Neuronal stem cell (in vitro differentiated cells): ENCODE data around the gene PDE11A.

Experiments
- DNase-seq: peaks from one replicate; pipeline ENCODE4 v3.0.0-alpha.2; 2013; ENCODE audit warnings: low spot score
- H2AFZ ChIP-seq: one replicate; pipeline ENCODE4 v1.6.1; 2013; ENCODE audit warnings: mild to moderate bottlenecking, low read length, inconsistent platforms
- H2AK5ac ChIP-seq: 2 replicates; pipeline ENCODE4 v1.6.1; 2013; ENCODE audit warnings: low read depth, mild to moderate bottlenecking, inconsistent platforms, low read length, moderate library complexity, mixed read lengths
- H2BK120ac ChIP-seq: 2 replicates; pipeline ENCODE4 v1.6.1; 2013; ENCODE audit warnings: low read depth, mild to moderate bottlenecking, inconsistent platforms, low read length, moderate library complexity, mixed read lengths
- H2BK12ac ChIP-seq: one replicate; pipeline ENCODE4 v1.6.1; 2013; ENCODE audit warnings: low read length, inconsistent platforms
- H2BK15ac ChIP-seq: 2 replicates; pipeline ENCODE4 v1.6.1; 2013; ENCODE audit warnings: mild to moderate bottlenecking, low read length, inconsistent platforms, mixed read lengths
- H2BK5ac ChIP-seq: one replicate; pipeline ENCODE4 v1.6.1; 2013; ENCODE audit warnings: inconsistent platforms, mild to moderate bottlenecking, low read length, moderate library complexity
- H3K14ac ChIP-seq: one replicate; pipeline ENCODE4 v1.6.1; 2013; ENCODE audit warnings: low read length, inconsistent platforms
- H3K18ac ChIP-seq: 2 replicates; pipeline ENCODE4 v1.6.1; 2013; ENCODE audit warnings: low read length, inconsistent platforms
- H3K23ac ChIP-seq: 2 replicates; pipeline ENCODE4 v1.6.1; 2013; ENCODE audit warnings: low read depth, mild to moderate bottlenecking, mixed read lengths, low read length, inconsistent platforms; ENCODE audit not compliant: poor library complexity
- H3K27ac ChIP-seq: replicated peaks from 3 replicates; pipeline ENCODE4 v1.5.1; 2013; ENCODE audit warnings: low read length, inconsistent platforms
- H3K27me3 ChIP-seq, 3 experiments: 2 replicates each; pipeline ENCODE4 v1.6.1; 2013; ENCODE audit warnings: low read length in 3 of 3, mild to moderate bottlenecking in 2 of 3, inconsistent platforms in 1 of 3, low read depth in 1 of 3, mixed read lengths in 1 of 3, moderate library complexity in 1 of 3; ENCODE audit not compliant: control insufficient read depth in 3 of 3, insufficient read depth in 3 of 3
- H3K36me3 ChIP-seq, 2 donors: replicated peaks in 1 of 2; 2 replicates each; pipeline ENCODE4 v1.6.1; 2013; ENCODE audit warnings: low read length in 2 of 2; ENCODE audit not compliant: control insufficient read depth in 2 of 2, insufficient read depth in 2 of 2
- H3K4ac ChIP-seq: 2 replicates; pipeline ENCODE4 v1.6.1; 2013; ENCODE audit warnings: inconsistent platforms, mild to moderate bottlenecking, low read length, moderate library complexity
- H3K4me1 ChIP-seq, 2 donors: 1 replicate in 1 of 2; 2 replicates in 1 of 2; pipeline ENCODE4 v1.6.1; 2013; ENCODE audit warnings: low read length in 2 of 2, low read depth in 1 of 2; ENCODE audit not compliant: control insufficient read depth in 2 of 2, insufficient read depth in 1 of 2
- H3K4me2 ChIP-seq: one replicate; pipeline ENCODE4 v1.6.1; 2013; ENCODE audit warnings: mild to moderate bottlenecking, low read length, inconsistent platforms; ENCODE audit not compliant: insufficient read depth, poor library complexity, severe bottlenecking
- H3K4me3 ChIP-seq, 2 donors: 2 replicates each; pipeline ENCODE4 v1.5.1; 2013; ENCODE audit warnings: low read length in 2 of 2, mild to moderate bottlenecking in 2 of 2, inconsistent platforms in 1 of 2, moderate library complexity in 1 of 2
- H3K79me1 ChIP-seq: one replicate; pipeline ENCODE4 v1.6.1; 2013; ENCODE audit warnings: low read depth, mild to moderate bottlenecking, inconsistent platforms, low read length, moderate library complexity
- H3K9ac ChIP-seq: one replicate; pipeline ENCODE4 v1.6.1; 2013; ENCODE audit warnings: mild to moderate bottlenecking, low read depth, low read length, inconsistent platforms; ENCODE audit not compliant: poor library complexity
- H3K9me3 ChIP-seq, 2 donors: replicated peaks in 1 of 2; 2 replicates each; pipeline versions ENCODE3 to v1.6.1; 2013; ENCODE audit warnings: low read length in 2 of 2, mild to moderate bottlenecking in 2 of 2, inconsistent platforms in 1 of 2, low read depth in 1 of 2, mixed read lengths in 1 of 2, moderate library complexity in 1 of 2; ENCODE audit not compliant: control insufficient read depth in 2 of 2, insufficient read depth in 1 of 2
- H4K8ac ChIP-seq: one replicate; pipeline ENCODE4 v1.6.1; 2013; ENCODE audit warnings: low read depth, mild to moderate bottlenecking, inconsistent platforms, low read length, moderate library complexity
- H4K91ac ChIP-seq: one replicate; pipeline ENCODE4 v1.6.1; 2013; ENCODE audit warnings: low read length, low read depth, mild to moderate bottlenecking, inconsistent platforms; ENCODE audit not compliant: poor library complexity
- WGBS, 2 donors: extraction: QIAGEN DNeasy Blood & Tissue Kit; methylation state at CpG; one replicate each; pipeline ENCODE4 v1.1.7; 2013; ENCODE audit warnings: missing lambda C conversion rate in 2 of 2, mixed read lengths in 1 of 2; ENCODE audit not compliant: insufficient read length in 2 of 2, insufficient replicate concordance in 1 of 2; ENCODE audit errors: extremely low coverage in 2 of 2; 5-methylcytosine and 5-hydroxymethylcytosine counted together

PDE11A gene

GRCh38 chr2:178074123-178075005 lies 1.8 kb upstream of the PDE11A start:
- DNase-seq: no peak
- Histone ChIP-seq H2AFZ (no peak overlapping the region), H3K23ac (no peak overlapping the region), H3K4ac (no peak overlapping the region), H3K36me3 (no peaks in the 10 kb centered on the region), H3K9me3 (peaks cover 0 to 3% of the 10 kb centered on the region in 2 donors), H3K79me1 (peaks cover 3% of the 10 kb centered on the region), H2BK12ac (no peak overlapping the region), H4K8ac (no peak overlapping the region), H4K91ac (no peak overlapping the region), H3K27ac (no peak overlapping the region), H3K18ac (no peak overlapping the region), H2BK120ac (no peak overlapping the region), H3K4me3 (no peak overlapping the region), H2BK5ac (no peak overlapping the region), H3K4me2 (no peak overlapping the region), H3K14ac (no peak overlapping the region), H3K27me3 (peaks cover 0 to 51% (median 7%) of the 10 kb centered on the region in 3 experiments), H3K9ac (no peak overlapping the region), H2AK5ac (no peak overlapping the region), H3K4me1 (peaks cover 3 to 4% of the 10 kb centered on the region in 2 donors), H2BK15ac (no peak overlapping the region)
- WGBS, 2 donors: no CpG with 5 or more reads among the region's 8 CpGs

GRCh38 chr2:178072000-178072382 lies 586 bp downstream of the PDE11A start:
- peaks cover 0 to 52% (median 7%) of the 10 kb centered on the region in 3 experiments for H3K27me3 ChIP-seq
- no peak overlapping the region for H2BK5ac ChIP-seq
- H2BK15ac ChIP-seq: no peak overlapping the region
- no peak overlapping the region for H3K4me2 ChIP-seq
- H3K36me3 ChIP-seq: no peaks in the 10 kb centered on the region
- H3K14ac ChIP-seq: peak overlapping the region; percentile 92
- peak overlapping the region; percentile 19 for H3K18ac ChIP-seq
- DNase-seq: no peak
- H3K23ac ChIP-seq: peak overlapping the region; percentile 95
- peaks cover 3 to 4% of the 10 kb centered on the region in 2 donors for H3K4me1 ChIP-seq
- no peak overlapping the region for H3K9ac ChIP-seq
- H3K79me1 ChIP-seq: peaks cover 3% of the 10 kb centered on the region
- H3K27ac ChIP-seq: no peak overlapping the region
- no peak overlapping the region for H3K4me3 ChIP-seq
- no peak overlapping the region for H2BK120ac ChIP-seq
- no peak overlapping the region for H2BK12ac ChIP-seq
- whole genome bisulfite sequencing, 2 donors: no CpG with 5 or more reads among the region's 11 CpGs
- peak overlapping the region; percentile 95 for H2AFZ ChIP-seq
- no peak overlapping the region for H4K8ac ChIP-seq
- H2AK5ac ChIP-seq: peak overlapping the region; percentile 86
- H3K4ac ChIP-seq: no peak overlapping the region
- no peak overlapping the region for H4K91ac ChIP-seq
- no peaks in the 10 kb centered on the region for H3K9me3 ChIP-seq

GRCh38 chr2:178070824-178071223 lies 1.8 kb downstream of the PDE11A start:
- no peak overlapping the region for H3K9ac ChIP-seq
- H3K79me1 ChIP-seq: peaks cover 3% of the 10 kb centered on the region
- no peak overlapping the region for H2AK5ac ChIP-seq
- WGBS, 2 donors: no CpG with 5 or more reads among the region's 2 CpGs
- H2BK120ac ChIP-seq: no peak overlapping the region
- no peak overlapping the region for H2BK15ac ChIP-seq
- no peak overlapping the region for H2AFZ ChIP-seq
- H4K8ac ChIP-seq: no peak overlapping the region
- H3K4me3 ChIP-seq: no peak overlapping the region
- no peak overlapping the region for H3K23ac ChIP-seq
- H3K18ac ChIP-seq: no peak overlapping the region
- H2BK5ac ChIP-seq: no peak overlapping the region
- H3K4me1 ChIP-seq: peaks cover 3 to 4% of the 10 kb centered on the region in 2 donors
- H3K27me3 ChIP-seq: peaks cover 0 to 52% (median 7%) of the 10 kb centered on the region in 3 experiments
- no peaks in the 10 kb centered on the region for H3K9me3 ChIP-seq
- no peak overlapping the region for H4K91ac ChIP-seq
- H3K14ac ChIP-seq: no peak overlapping the region
- no peaks in the 10 kb centered on the region for H3K36me3 ChIP-seq
- H3K4me2 ChIP-seq: no peak overlapping the region
- H3K27ac ChIP-seq: no peak overlapping the region
- no peak for DNase-seq
- no peak overlapping the region for H2BK12ac ChIP-seq
- no peak overlapping the region for H3K4ac ChIP-seq

GRCh38 chr2:178069551-178069950 lies 3.0 kb downstream of the PDE11A start:
- H3K9ac ChIP-seq: no peak overlapping the region
- no peak overlapping the region for H3K27ac ChIP-seq
- H2BK15ac ChIP-seq: no peak overlapping the region
- no peak overlapping the region for H2BK5ac ChIP-seq
- DNase-seq: no peak
- no peak overlapping the region for H4K8ac ChIP-seq
- peaks cover 0 to 46% (median 7%) of the 10 kb centered on the region in 3 experiments for H3K27me3 ChIP-seq
- no CpG with 5 or more reads among the region's 1 CpG for WGBS, 2 donors
- H2BK120ac ChIP-seq: no peak overlapping the region
- H3K23ac ChIP-seq: no peak overlapping the region
- H3K4ac ChIP-seq: no peak overlapping the region
- H3K4me2 ChIP-seq: no peak overlapping the region
- no peaks in the 10 kb centered on the region for H3K36me3 ChIP-seq
- no peak overlapping the region for H3K18ac ChIP-seq
- no peak overlapping the region for H2AK5ac ChIP-seq
- no peak overlapping the region for H4K91ac ChIP-seq
- peaks cover 3 to 4% of the 10 kb centered on the region in 2 donors for H3K4me1 ChIP-seq
- peaks cover 3% of the 10 kb centered on the region for H3K79me1 ChIP-seq
- H3K9me3 ChIP-seq: no peaks in the 10 kb centered on the region
- H2BK12ac ChIP-seq: no peak overlapping the region
- no peak overlapping the region for H3K4me3 ChIP-seq
- H3K14ac ChIP-seq: no peak overlapping the region
- no peak overlapping the region for H2AFZ ChIP-seq
